Transverse colon (tissue), 4 donors: ENCODE results near the gene PID1.
A peak's percentile ranks its signal among the peaks of the same experiment; 100 is the strongest.

ENCODE experiments used
- EP300 ChIP-seq: sonication (generic); formaldehyde crosslinking; IDR thresholded peaks from one replicate; pipeline ENCODE4 v1.6.1; 2017; ENCODE audit warnings: antibody characterized with exemption, low read depth
- POLR2A ChIP-seq: fragments of 450-650 bp; IDR thresholded peaks from one replicate; pipeline ENCODE4 v1.6.1; 2016; ENCODE audit warnings: antibody characterized with exemption, mild to moderate bottlenecking, moderate library complexity
- POLR2AphosphoS5 ChIP-seq, 3 donors: sonication (generic); formaldehyde crosslinking; IDR thresholded peaks; one replicate each; pipeline ENCODE4 v1.6.1; 2016; ENCODE audit warnings: antibody characterized with exemption in 3 of 3
- TF ChIP-seq, protein P1 (sequence below), 5 experiments: fragments of 200-600 bp in 3 of 5; fragments of 450-650 bp in 2 of 5; sonication (generic) in 3 of 5; IDR thresholded peaks; 1 replicate in 2 of 5; 2 replicates in 3 of 5; pipeline ENCODE4 v1.5.1; 2016 to 2017; ENCODE audit warnings: antibody characterized with exemption in 5 of 5, inconsistent platforms in 3 of 5, mild to moderate bottlenecking in 2 of 5, moderate library complexity in 1 of 5

DNA sequence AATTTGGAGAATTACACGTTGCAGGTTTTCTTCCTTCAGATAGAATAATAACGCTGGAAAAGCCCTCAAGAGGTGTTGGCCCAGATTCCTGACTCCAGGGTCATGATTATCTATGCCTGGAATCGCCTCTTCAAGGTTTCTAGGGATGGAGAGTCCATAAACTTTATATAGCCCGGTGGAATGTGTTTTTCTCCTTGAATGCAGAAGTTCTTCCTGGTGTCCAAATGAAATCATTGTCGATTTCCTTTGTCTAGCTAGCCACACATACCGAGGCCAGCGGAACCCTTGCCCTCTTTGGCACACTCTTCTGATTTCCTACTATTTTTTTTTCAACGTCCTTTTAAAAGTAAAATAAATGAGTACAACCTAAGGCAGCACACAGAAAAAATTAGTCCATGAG lies 117.8 kb downstream of the PID1 start:
- TF ChIP-seq, protein P1, sequence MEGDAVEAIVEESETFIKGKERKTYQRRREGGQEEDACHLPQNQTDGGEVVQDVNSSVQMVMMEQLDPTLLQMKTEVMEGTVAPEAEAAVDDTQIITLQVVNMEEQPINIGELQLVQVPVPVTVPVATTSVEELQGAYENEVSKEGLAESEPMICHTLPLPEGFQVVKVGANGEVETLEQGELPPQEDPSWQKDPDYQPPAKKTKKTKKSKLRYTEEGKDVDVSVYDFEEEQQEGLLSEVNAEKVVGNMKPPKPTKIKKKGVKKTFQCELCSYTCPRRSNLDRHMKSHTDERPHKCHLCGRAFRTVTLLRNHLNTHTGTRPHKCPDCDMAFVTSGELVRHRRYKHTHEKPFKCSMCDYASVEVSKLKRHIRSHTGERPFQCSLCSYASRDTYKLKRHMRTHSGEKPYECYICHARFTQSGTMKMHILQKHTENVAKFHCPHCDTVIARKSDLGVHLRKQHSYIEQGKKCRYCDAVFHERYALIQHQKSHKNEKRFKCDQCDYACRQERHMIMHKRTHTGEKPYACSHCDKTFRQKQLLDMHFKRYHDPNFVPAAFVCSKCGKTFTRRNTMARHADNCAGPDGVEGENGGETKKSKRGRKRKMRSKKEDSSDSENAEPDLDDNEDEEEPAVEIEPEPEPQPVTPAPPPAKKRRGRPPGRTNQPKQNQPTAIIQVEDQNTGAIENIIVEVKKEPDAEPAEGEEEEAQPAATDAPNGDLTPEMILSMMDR (IDR thresholded peaks at IDR 0.05): no peak
- TF ChIP-seq EP300 (no peak), POLR2A (no peak), POLR2AphosphoS5 (IDR thresholded peaks at IDR 0.05) (peak in 2 of 3 donors; percentile 37 to 46)
